Measurements from ENCODE around the gene ZAR1L.

- no peak for TF ChIP-seq CTCF (IDR thresholded peaks at IDR 0.05)
- TF ChIP-seq KDM1A (IDR thresholded peaks at IDR 0.05; ENCODE audit: low read depth) = no peak
- no peak for TF ChIP-seq MAFK (IDR thresholded peaks at IDR 0.05; ENCODE audit: partially characterized antibody)
- no peak for TF ChIP-seq FOSL2 (IDR thresholded peaks at IDR 0.05)
- no peak for TF ChIP-seq FOSL2 (CRISPR knock-in tag; IDR thresholded peaks at IDR 0.05)
- no peak for TF ChIP-seq EP300 (IDR thresholded peaks at IDR 0.05)
- TF ChIP-seq POLR2A (IDR thresholded peaks at IDR 0.05; ENCODE audit: low read length) = no peak
- TF ChIP-seq CHD4 (IDR thresholded peaks at IDR 0.05; ENCODE audit: borderline replicate concordance) = no peak
- no peak for TF ChIP-seq SMC3 (IDR thresholded peaks at IDR 0.05)
Measured at GRCh38 chr13:32282096-32282711, 33.0 kb downstream of the ZAR1L start.

All from A549 (cell line).